ENCODE data around the gene BGLAP. TPM values are rescaled to one million over a fixed set of nuclear protein-coding genes. Genes with fewer than 3 reads are reported as not detected.

Gene BGLAP
- total RNA-seq, 1 experiment from 2014 or later, result 2.4 TPM

GRCh38 chr1:156283521-156283920 is 41.5 kb downstream of the BGLAP start:
- H3K27ac ChIP-seq (ENCODE audit: low read depth, low read length, poor library complexity, severe bottlenecking), result peak overlapping the region; percentile 97
- H3K27me3 ChIP-seq (replicated peaks; ENCODE audit: insufficient read depth, low read depth, low read length, poor library complexity), result no peaks in the 10 kb centered on the region
- intact Hi-C loops (cut with micrococcal nuclease; ENCODE audit: unreplicated experiment), result no loop called here
- TF ChIP-seq, protein P1, sequence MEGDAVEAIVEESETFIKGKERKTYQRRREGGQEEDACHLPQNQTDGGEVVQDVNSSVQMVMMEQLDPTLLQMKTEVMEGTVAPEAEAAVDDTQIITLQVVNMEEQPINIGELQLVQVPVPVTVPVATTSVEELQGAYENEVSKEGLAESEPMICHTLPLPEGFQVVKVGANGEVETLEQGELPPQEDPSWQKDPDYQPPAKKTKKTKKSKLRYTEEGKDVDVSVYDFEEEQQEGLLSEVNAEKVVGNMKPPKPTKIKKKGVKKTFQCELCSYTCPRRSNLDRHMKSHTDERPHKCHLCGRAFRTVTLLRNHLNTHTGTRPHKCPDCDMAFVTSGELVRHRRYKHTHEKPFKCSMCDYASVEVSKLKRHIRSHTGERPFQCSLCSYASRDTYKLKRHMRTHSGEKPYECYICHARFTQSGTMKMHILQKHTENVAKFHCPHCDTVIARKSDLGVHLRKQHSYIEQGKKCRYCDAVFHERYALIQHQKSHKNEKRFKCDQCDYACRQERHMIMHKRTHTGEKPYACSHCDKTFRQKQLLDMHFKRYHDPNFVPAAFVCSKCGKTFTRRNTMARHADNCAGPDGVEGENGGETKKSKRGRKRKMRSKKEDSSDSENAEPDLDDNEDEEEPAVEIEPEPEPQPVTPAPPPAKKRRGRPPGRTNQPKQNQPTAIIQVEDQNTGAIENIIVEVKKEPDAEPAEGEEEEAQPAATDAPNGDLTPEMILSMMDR (conservative IDR thresholded peaks at IDR 0.05; ENCODE audit: low read depth, low read length), result no peak
- TF ChIP-seq EZH2 (IDR thresholded peaks at IDR 0.05; ENCODE audit: borderline replicate concordance, low read depth, low read length, poor library complexity, severe bottlenecking), result no peak
- ChIA-PET CTCF (interaction anchor here (0.9 kb wide), 1 partner anchor 58 kb away, joined by 3 read pairs; no protein-coding TSS in a partner anchor), POLR2A (ENCODE audit: low non-redundant PET) (interaction anchor here (0.9 kb wide), 1 partner anchor 177 kb away, joined by 3 read pairs; no protein-coding TSS in a partner anchor)
- peaks cover 20% of the 10 kb centered on the region for H3K36me3 ChIP-seq (ENCODE audit: insufficient read depth, low read length, poor library complexity, severe bottlenecking)
- H3K4me3 ChIP-seq (ENCODE audit: low read depth, low read length, poor library complexity, severe bottlenecking), result peak overlapping the region; percentile 81
- H3K9me3 ChIP-seq (ENCODE audit: low read depth, low read length, poor library complexity, severe bottlenecking), result no peaks in the 10 kb centered on the region
- peaks cover 8% of the 10 kb centered on the region for H3K4me1 ChIP-seq (ENCODE audit: insufficient read depth, low read length, poor library complexity, severe bottlenecking)
- DNase-seq (ENCODE audit: low spot score), result no peak
- no TSS peak for BruUV-seq (replicated peaks)

GRCh38 chr1:156284112-156284511 is 42.1 kb downstream of the BGLAP start, which contains the start of gene TMEM79:
Gene TMEM79 (plus strand): TSS chr1:156284325. CDS start chr1:156285227, 902 bp downstream.
- no peaks in the 10 kb centered on the region for H3K27me3 ChIP-seq (replicated peaks; ENCODE audit: insufficient read depth, low read depth, low read length, poor library complexity)
- intact Hi-C loops (cut with micrococcal nuclease; ENCODE audit: unreplicated experiment), result no loop called here
- ChIA-PET CTCF (no interaction called here), POLR2A (ENCODE audit: low non-redundant PET) (no interaction called here)
- H3K9me3 ChIP-seq (ENCODE audit: low read depth, low read length, poor library complexity, severe bottlenecking), result no peaks in the 10 kb centered on the region
- DNase-seq (ENCODE audit: low spot score), result no peak
- peak within 1 kb of the TSS; percentile 81 for H3K4me3 ChIP-seq (ENCODE audit: low read depth, low read length, poor library complexity, severe bottlenecking)
- peaks cover 8% of the 10 kb centered on the region for H3K4me1 ChIP-seq (ENCODE audit: insufficient read depth, low read length, poor library complexity, severe bottlenecking)
- peak within 1 kb of the TSS; percentile 97 for H3K27ac ChIP-seq (ENCODE audit: low read depth, low read length, poor library complexity, severe bottlenecking)
- no peak for TF ChIP-seq EZH2 (IDR thresholded peaks at IDR 0.05; ENCODE audit: borderline replicate concordance, low read depth, low read length, poor library complexity, severe bottlenecking)
- TF ChIP-seq, protein P1 (conservative IDR thresholded peaks at IDR 0.05; ENCODE audit: low read depth, low read length), result no peak
- no TSS peak for BruUV-seq (replicated peaks)
- H3K36me3 ChIP-seq (ENCODE audit: insufficient read depth, low read length, poor library complexity, severe bottlenecking), result peaks cover 14% of the 10 kb centered on the region

DNA sequence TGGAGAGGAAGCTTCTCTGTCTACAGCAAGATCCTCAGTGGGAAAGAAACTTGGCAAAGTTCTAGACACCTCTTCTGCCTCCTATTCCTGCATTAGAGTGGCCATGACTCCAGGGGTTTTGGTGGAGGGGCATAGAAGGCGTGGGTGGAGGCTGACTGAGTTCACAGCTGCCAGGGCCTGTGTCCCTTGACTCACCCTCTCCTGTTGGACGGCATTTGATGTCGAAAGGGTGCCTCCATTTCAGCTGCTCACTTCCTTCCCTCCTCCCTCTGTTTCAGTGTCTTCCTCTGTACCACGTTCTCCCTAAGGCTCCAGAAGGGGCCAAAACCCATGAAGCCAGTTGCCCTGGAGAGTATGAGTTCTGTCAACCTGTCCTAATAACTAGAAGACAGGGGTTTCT is 42.8 kb downstream of the BGLAP start:
- Histone ChIP-seq H3K4me1 (ENCODE audit: insufficient read depth, low read length, poor library complexity, severe bottlenecking) (peaks cover 8% of the 10 kb centered on the region), H3K36me3 (ENCODE audit: insufficient read depth, low read length, poor library complexity, severe bottlenecking) (peaks cover 7% of the 10 kb centered on the region), H3K27me3 (replicated peaks; ENCODE audit: insufficient read depth, low read depth, low read length, poor library complexity) (no peaks in the 10 kb centered on the region), H3K27ac (ENCODE audit: low read depth, low read length, poor library complexity, severe bottlenecking) (no peak overlapping the region), H3K4me3 (ENCODE audit: low read depth, low read length, poor library complexity, severe bottlenecking) (no peak overlapping the region), H3K9me3 (ENCODE audit: low read depth, low read length, poor library complexity, severe bottlenecking) (no peaks in the 10 kb centered on the region)
- intact Hi-C loops (cut with micrococcal nuclease; ENCODE audit: unreplicated experiment), result no loop called here
- BruUV-seq (replicated peaks), result no TSS peak
- ChIA-PET POLR2A (ENCODE audit: low non-redundant PET) (no interaction called here), CTCF (no interaction called here)
- TF ChIP-seq EZH2 (IDR thresholded peaks at IDR 0.05; ENCODE audit: borderline replicate concordance, low read depth, low read length, poor library complexity, severe bottlenecking), result no peak
- TF ChIP-seq, protein P1 (conservative IDR thresholded peaks at IDR 0.05; ENCODE audit: low read depth, low read length), result no peak
- DNase-seq (ENCODE audit: low spot score), result no peak
